IMR-90 (cell line): ENCODE measurements around the gene TARBP2. TPM values are rescaled to one million over a fixed set of nuclear protein-coding genes. Genes with fewer than 3 reads are reported as not detected.
A peak's percentile ranks its signal among the peaks of the same experiment; 100 is the strongest.

ENCODE experiments used
- ATAC-seq: fragments of 200-7000 bp; cut with Tn5 transposase; 2 replicates; pipeline ENCODE4 v1.9.1; 2020; ENCODE audit warnings: low read depth, mild to moderate bottlenecking, moderate library complexity
- BruUV-seq: library from RNA; stranded (reverse); fragments of 400-500 nt; replicated peaks from 2 replicates; lab custom pipeline; 2021; lab: Mats Ljungman, UMichigan
- CTCF ChIA-PET: fragments of 300-600 bp; formaldehyde crosslinking; extraction: SDS; loops from one replicate; lab custom pipeline; 2021; ENCODE audit warnings: antibody characterized with exemption; lab: Yijun Ruan, JAX
- POLR2A ChIA-PET: fragments of 300-600 bp; sonication (Branson Sonifier 250); formaldehyde crosslinking; loops from one replicate; lab custom pipeline; 2022; ENCODE audit warnings: antibody characterized with exemption; ENCODE audit not compliant: unreplicated experiment; lab: Charles Lee
- DNase-seq: peaks from one replicate; pipeline ENCODE4 v3.0.0; 2013
- H2AFZ ChIP-seq: replicated peaks from 2 replicates; pipeline ENCODE3; 2013; ENCODE audit warnings: low read length, mild to moderate bottlenecking; ENCODE audit not compliant: poor library complexity
- H2AK5ac ChIP-seq: 2 replicates; pipeline ENCODE4 v1.6.1; 2013; ENCODE audit warnings: low read depth, low read length, inconsistent platforms
- H2AK9ac ChIP-seq: replicated peaks from 2 replicates; pipeline ENCODE3; 2013; ENCODE audit warnings: mild to moderate bottlenecking, low read depth, low read length, moderate library complexity; ENCODE audit not compliant: poor library complexity
- H2BK120ac ChIP-seq: 2 replicates; pipeline ENCODE4 v1.6.1; 2013; ENCODE audit warnings: low read depth, low read length, inconsistent platforms
- H2BK15ac ChIP-seq: 3 replicates; pipeline ENCODE4 v1.6.1; 2013; ENCODE audit warnings: low read depth, low read length, inconsistent platforms
- H2BK20ac ChIP-seq: 2 replicates; pipeline ENCODE4 v1.6.1; 2013; ENCODE audit warnings: low read depth, mild to moderate bottlenecking, inconsistent platforms, low read length, moderate library complexity
- H2BK5ac ChIP-seq: 2 replicates; pipeline ENCODE4 v1.6.1; 2013; ENCODE audit warnings: mild to moderate bottlenecking, low read depth, low read length, inconsistent platforms; ENCODE audit not compliant: poor library complexity, severe bottlenecking
- H3K14ac ChIP-seq: replicated peaks from 2 replicates; pipeline ENCODE4 v1.6.1; 2013; ENCODE audit warnings: low read depth, low read length, inconsistent platforms
- H3K18ac ChIP-seq: 2 replicates; pipeline ENCODE4 v1.6.1; 2013; ENCODE audit warnings: low read depth, low read length, control low read depth
- H3K23ac ChIP-seq: 2 replicates; pipeline ENCODE4 v1.6.1; 2013; ENCODE audit warnings: low read depth, low read length, inconsistent platforms
- H3K27ac ChIP-seq: 2 replicates; pipeline ENCODE4 v1.5.1; 2013; ENCODE audit warnings: mild to moderate bottlenecking, control low read depth, low read length; ENCODE audit not compliant: insufficient read depth
- H3K27me3 ChIP-seq: 2 replicates; pipeline ENCODE4 v1.6.1; 2013; ENCODE audit warnings: low read length; ENCODE audit not compliant: control insufficient read depth, insufficient read depth
- H3K36me3 ChIP-seq: 2 replicates; pipeline ENCODE4 v1.6.1; 2013; ENCODE audit warnings: low read length, mixed read lengths; ENCODE audit not compliant: control insufficient read depth, insufficient read depth
- H3K4ac ChIP-seq: 2 replicates; pipeline ENCODE4 v1.6.1; 2013; ENCODE audit warnings: low read depth, low read length, inconsistent platforms
- H3K4me1 ChIP-seq: 2 replicates; pipeline ENCODE4 v1.6.1; 2013; ENCODE audit warnings: low read length, mixed read lengths; ENCODE audit not compliant: control insufficient read depth, insufficient read depth
- H3K4me2 ChIP-seq: 2 replicates; pipeline ENCODE4 v1.6.1; 2013; ENCODE audit warnings: low read depth, mild to moderate bottlenecking, control low read depth, low read length, moderate library complexity
- H3K4me3 ChIP-seq: 2 replicates; pipeline ENCODE4 v1.5.1; 2013; ENCODE audit warnings: low read depth, mild to moderate bottlenecking, control low read depth, low read length, moderate library complexity; ENCODE audit not compliant: insufficient read depth
- H3K56ac ChIP-seq: 2 replicates; pipeline ENCODE4 v1.6.1; 2013; ENCODE audit warnings: low read length, inconsistent platforms; ENCODE audit not compliant: insufficient read depth; ENCODE audit errors: extremely low read depth
- H3K79me1 ChIP-seq, 2 experiments: 2 replicates each; pipeline ENCODE4 v1.6.1; 2013; ENCODE audit warnings: low read length in 2 of 2, inconsistent platforms in 1 of 2, low read depth in 1 of 2
- H3K9ac ChIP-seq: 2 replicates; pipeline ENCODE4 v1.6.1; 2013; ENCODE audit warnings: low read depth, low read length, control low read depth
- H3K9me1 ChIP-seq: 2 replicates; pipeline ENCODE4 v1.6.1; 2013; ENCODE audit warnings: low read length, inconsistent platforms; ENCODE audit not compliant: insufficient read depth
- H3K9me3 ChIP-seq: 2 replicates; pipeline ENCODE4 v1.6.1; 2013; ENCODE audit warnings: low read length; ENCODE audit not compliant: control insufficient read depth, insufficient read depth
- H4K20me1 ChIP-seq: 2 replicates; pipeline ENCODE4 v1.6.1; 2013; ENCODE audit warnings: low read length, inconsistent platforms; ENCODE audit not compliant: insufficient read depth
- H4K5ac ChIP-seq: 2 replicates; pipeline ENCODE4 v1.6.1; 2013; ENCODE audit warnings: mild to moderate bottlenecking, low read depth, low read length, control low read depth
- H4K8ac ChIP-seq, 2 experiments: 2 replicates each; pipeline ENCODE4 v1.6.1; 2013; ENCODE audit warnings: low read depth in 2 of 2, low read length in 2 of 2, control low read depth in 1 of 2, inconsistent platforms in 1 of 2
- H4K91ac ChIP-seq: 2 replicates; pipeline ENCODE4 v1.6.1; 2013; ENCODE audit warnings: low read depth, low read length, inconsistent platforms; ENCODE audit not compliant: insufficient read depth
- BHLHE40 ChIP-seq: fragments of 150-350 bp; IDR thresholded peaks from 2 replicates; pipeline ENCODE4 v1.6.1; 2016; ENCODE audit warnings: mild to moderate bottlenecking, low read depth, low read length
- CEBPB ChIP-seq: IDR thresholded peaks from 2 replicates; pipeline ENCODE4 v1.6.1; 2012; ENCODE audit warnings: low read depth, low read length, improper control_type of control experiment
- CHD1 ChIP-seq: IDR thresholded peaks from 2 replicates; pipeline ENCODE4 v1.6.1; 2012; ENCODE audit warnings: low read depth, low read length, improper control_type of control experiment
- FOS ChIP-seq: fragments of 150-350 bp; IDR thresholded peaks from 2 replicates; pipeline ENCODE4 v1.6.1; 2016; ENCODE audit warnings: low read depth, low read length
- MAFK ChIP-seq: IDR thresholded peaks from 2 replicates; pipeline ENCODE4 v1.6.1; 2012; ENCODE audit warnings: low read depth, low read length, improper control_type of control experiment
- MAZ ChIP-seq: IDR thresholded peaks from 2 replicates; pipeline ENCODE4 v1.6.1; 2012; ENCODE audit warnings: low read depth, mild to moderate bottlenecking, low read length, improper control_type of control experiment, moderate library complexity, borderline replicate concordance
- MXI1 ChIP-seq: IDR thresholded peaks from 2 replicates; pipeline ENCODE4 v1.6.1; 2012; ENCODE audit warnings: low read depth, mild to moderate bottlenecking, low read length, moderate library complexity, borderline replicate concordance
- NFE2L2 ChIP-seq: fragments of 150-350 bp; IDR thresholded peaks from 2 replicates; pipeline ENCODE4 v1.6.1; 2016; ENCODE audit warnings: low read depth, mild to moderate bottlenecking, low read length
- POLR2A ChIP-seq: IDR thresholded peaks from 2 replicates; pipeline ENCODE4 v1.6.1; 2012; ENCODE audit warnings: mild to moderate bottlenecking, low read depth, low read length
- RAD21 ChIP-seq: IDR thresholded peaks from 2 replicates; pipeline ENCODE4 v1.6.1; 2012; ENCODE audit warnings: low read length, improper control_type of control experiment
- RCOR1 ChIP-seq: IDR thresholded peaks from 2 replicates; pipeline ENCODE4 v1.6.1; 2012; ENCODE audit warnings: mild to moderate bottlenecking, low read length, improper control_type of control experiment; ENCODE audit not compliant: insufficient replicate concordance
- RFX5 ChIP-seq: IDR thresholded peaks from 2 replicates; pipeline ENCODE4 v1.8.0; 2012; ENCODE audit warnings: low read depth, mild to moderate bottlenecking, low read length, moderate library complexity
- SMC3 ChIP-seq: fragments of 150-350 bp; IDR thresholded peaks from 2 replicates; pipeline ENCODE4 v1.6.1; 2016; ENCODE audit warnings: low read depth, mild to moderate bottlenecking, antibody characterized with exemption, low read length, moderate library complexity
- WGBS, 2 experiments: methylation state at CpG; one replicate each; pipeline versions ENCODE4 v1.1.5 to v1.1.7; 2013; ENCODE audit warnings: missing lambda C conversion rate in 2 of 2; ENCODE audit not compliant: insufficient read length in 1 of 2; ENCODE audit errors: extremely low coverage in 2 of 2; 5-methylcytosine and 5-hydroxymethylcytosine counted together
- dilution Hi-C: fragments of 300-500 bp; cut with HindIII; formaldehyde crosslinking; loops from one replicate; pipeline ENCODE4 v1.14.3; 2018; ENCODE audit warnings: low sequenced_read_pairs; ENCODE audit not compliant: unreplicated experiment
- in situ Hi-C: fragments of 300-500 bp; cut with MboI; formaldehyde crosslinking; loops from 3 replicates; pipeline ENCODE4 v1.14.3; 2019; ENCODE audit warnings: low sequenced_read_pairs, inconsistent platforms, mixed read lengths
- intact Hi-C: fragments of 100-400 bp; cut with micrococcal nuclease; formaldehyde crosslinking; loops from 2 replicates; pipeline ENCODE4 v1.10.0; 2022
- polyA plus RNA-seq, 3 experiments: library from polyadenylated mRNA; depleted of rRNA; stranded (reverse); fragments of >200 nt; gene quantifications; 2 replicates each; pipeline ENCODE4 v1.2.3, GENCODE V29; 2012; ENCODE audit warnings: low replicate concordance in 1 of 3
- total RNA-seq: library from RNA; depleted of rRNA; stranded (reverse); fragments of >200 nt; gene quantifications from 2 replicates; pipeline ENCODE4 v1.2.3, GENCODE V29; 2012
- TF ChIP-seq, protein P1 (sequence below): fragments of 150-350 bp; IDR thresholded peaks from 2 replicates; pipeline ENCODE4 v1.6.1; 2016; ENCODE audit warnings: low read depth, mild to moderate bottlenecking, low read length, moderate library complexity, borderline replicate concordance
- TF ChIP-seq, protein P2 (sequence below): fragments of 150-350 bp; IDR thresholded peaks from 2 replicates; pipeline ENCODE4 v1.6.1; 2017; ENCODE audit warnings: mild to moderate bottlenecking, antibody characterized with exemption, low read length, low read depth
- TF ChIP-seq, protein P3 (sequence below): conservative IDR thresholded peaks from 2 replicates; pipeline ENCODE4 v1.5.1; 2012; ENCODE audit warnings: mild to moderate bottlenecking, low read depth, low read length, improper control_type of control experiment

Gene TARBP2
- total and polyA plus RNA-seq, 2 of the 4 experiments (the other 2 are of a cell fraction), result 27.4 to 46.1 TPM

DNA sequence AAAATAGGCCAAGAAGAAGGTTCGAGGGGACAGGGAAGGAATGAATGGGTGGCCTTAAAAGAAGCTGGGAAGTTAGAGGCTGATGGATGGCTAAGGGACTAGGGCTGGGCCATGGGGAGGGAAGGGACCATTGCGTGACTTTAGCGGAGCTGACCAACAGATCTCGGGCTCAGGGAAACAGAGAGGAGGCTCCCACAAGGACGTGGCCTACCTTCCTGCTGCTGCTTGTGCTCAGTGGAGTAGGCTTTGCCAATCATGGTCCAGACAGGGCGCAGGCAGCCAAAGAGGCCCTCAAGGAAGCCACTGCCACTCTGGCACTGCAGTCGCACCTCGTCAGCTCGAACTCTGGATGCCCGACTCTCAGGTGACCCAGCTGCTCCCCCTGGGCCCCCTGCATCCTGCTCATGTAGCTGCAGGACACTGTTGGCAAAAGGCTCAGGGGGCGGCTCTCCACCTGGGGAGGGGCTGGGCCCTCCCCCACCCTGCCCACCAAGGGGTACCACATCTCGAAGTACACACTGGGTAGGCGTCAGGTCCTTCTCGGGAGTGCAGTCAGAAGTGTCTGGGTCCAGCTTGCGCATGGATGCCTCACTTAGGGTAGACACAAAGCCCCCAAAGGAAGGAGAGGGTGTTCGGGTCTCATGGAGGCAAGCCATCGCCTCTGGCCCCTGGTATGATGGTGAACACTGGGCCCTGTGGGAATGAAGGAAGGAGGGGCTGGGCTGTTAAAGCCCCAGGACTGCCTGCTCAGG, 14.2 kb upstream of the TARBP2 start:
- no peak overlapping the region for H3K9ac ChIP-seq
- no peak overlapping the region for H4K91ac ChIP-seq
- TF ChIP-seq NFE2L2 (no peak), RFX5 (no peak), SMC3 (no peak), MXI1 (no peak), RAD21 (no peak), CEBPB (no peak), MAFK (no peak), POLR2A (no peak), FOS (no peak), RCOR1 (no peak), MAZ (no peak), BHLHE40 (no peak), CHD1 (no peak)
- TF ChIP-seq, protein P1, sequence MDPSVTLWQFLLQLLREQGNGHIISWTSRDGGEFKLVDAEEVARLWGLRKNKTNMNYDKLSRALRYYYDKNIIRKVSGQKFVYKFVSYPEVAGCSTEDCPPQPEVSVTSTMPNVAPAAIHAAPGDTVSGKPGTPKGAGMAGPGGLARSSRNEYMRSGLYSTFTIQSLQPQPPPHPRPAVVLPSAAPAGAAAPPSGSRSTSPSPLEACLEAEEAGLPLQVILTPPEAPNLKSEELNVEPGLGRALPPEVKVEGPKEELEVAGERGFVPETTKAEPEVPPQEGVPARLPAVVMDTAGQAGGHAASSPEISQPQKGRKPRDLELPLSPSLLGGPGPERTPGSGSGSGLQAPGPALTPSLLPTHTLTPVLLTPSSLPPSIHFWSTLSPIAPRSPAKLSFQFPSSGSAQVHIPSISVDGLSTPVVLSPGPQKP, result no peak
- TF ChIP-seq, protein P2, sequence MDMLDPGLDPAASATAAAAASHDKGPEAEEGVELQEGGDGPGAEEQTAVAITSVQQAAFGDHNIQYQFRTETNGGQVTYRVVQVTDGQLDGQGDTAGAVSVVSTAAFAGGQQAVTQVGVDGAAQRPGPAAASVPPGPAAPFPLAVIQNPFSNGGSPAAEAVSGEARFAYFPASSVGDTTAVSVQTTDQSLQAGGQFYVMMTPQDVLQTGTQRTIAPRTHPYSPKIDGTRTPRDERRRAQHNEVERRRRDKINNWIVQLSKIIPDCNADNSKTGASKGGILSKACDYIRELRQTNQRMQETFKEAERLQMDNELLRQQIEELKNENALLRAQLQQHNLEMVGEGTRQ, result no peak
- TF ChIP-seq, protein P3, sequence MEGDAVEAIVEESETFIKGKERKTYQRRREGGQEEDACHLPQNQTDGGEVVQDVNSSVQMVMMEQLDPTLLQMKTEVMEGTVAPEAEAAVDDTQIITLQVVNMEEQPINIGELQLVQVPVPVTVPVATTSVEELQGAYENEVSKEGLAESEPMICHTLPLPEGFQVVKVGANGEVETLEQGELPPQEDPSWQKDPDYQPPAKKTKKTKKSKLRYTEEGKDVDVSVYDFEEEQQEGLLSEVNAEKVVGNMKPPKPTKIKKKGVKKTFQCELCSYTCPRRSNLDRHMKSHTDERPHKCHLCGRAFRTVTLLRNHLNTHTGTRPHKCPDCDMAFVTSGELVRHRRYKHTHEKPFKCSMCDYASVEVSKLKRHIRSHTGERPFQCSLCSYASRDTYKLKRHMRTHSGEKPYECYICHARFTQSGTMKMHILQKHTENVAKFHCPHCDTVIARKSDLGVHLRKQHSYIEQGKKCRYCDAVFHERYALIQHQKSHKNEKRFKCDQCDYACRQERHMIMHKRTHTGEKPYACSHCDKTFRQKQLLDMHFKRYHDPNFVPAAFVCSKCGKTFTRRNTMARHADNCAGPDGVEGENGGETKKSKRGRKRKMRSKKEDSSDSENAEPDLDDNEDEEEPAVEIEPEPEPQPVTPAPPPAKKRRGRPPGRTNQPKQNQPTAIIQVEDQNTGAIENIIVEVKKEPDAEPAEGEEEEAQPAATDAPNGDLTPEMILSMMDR, result no peak
- ChIA-PET POLR2A (no interaction called here), CTCF (no interaction called here)
- no peak overlapping the region for H2AK9ac ChIP-seq
- no peak overlapping the region for H2AFZ ChIP-seq
- no peaks in the 10 kb centered on the region for H3K9me3 ChIP-seq
- H4K20me1 ChIP-seq, result peaks cover 62% of the 10 kb centered on the region
- peaks cover 27 to 76% of the 10 kb centered on the region in 2 experiments for H3K79me1 ChIP-seq
- BruUV-seq, result TSS peak; percentile 8
- H2AK5ac ChIP-seq, result no peak overlapping the region
- WGBS, 2 experiments, result 80% methylated on average over 7 of the region's 17 CpGs; no CpG with 5 or more reads in 1 of the 2 experiments
- no peak overlapping the region for H4K8ac ChIP-seq
- H3K4me2 ChIP-seq, result no peak overlapping the region
- no peak overlapping the region for H3K4me3 ChIP-seq
- no peak overlapping the region for H3K14ac ChIP-seq
- H3K27ac ChIP-seq, result no peak overlapping the region
- no peak overlapping the region for H3K23ac ChIP-seq
- no peaks in the 10 kb centered on the region for H3K27me3 ChIP-seq
- no peak overlapping the region for H2BK15ac ChIP-seq
- DNase-seq (no peak), ATAC-seq (no peak)
- H2BK20ac ChIP-seq, result no peak overlapping the region
- no peak overlapping the region for H4K5ac ChIP-seq
- no peak overlapping the region for H3K4ac ChIP-seq
- no peak overlapping the region for H3K18ac ChIP-seq
- intact Hi-C loops (no loop called here), dilution Hi-C loops (no loop called here), in situ Hi-C loops (no loop called here)
- H3K4me1 ChIP-seq, result no peaks in the 10 kb centered on the region
- H3K9me1 ChIP-seq, result peaks cover 19% of the 10 kb centered on the region; the same call in 1 of the 2 replicates
- H3K36me3 ChIP-seq, result peaks cover 56% of the 10 kb centered on the region
- no peak overlapping the region for H2BK120ac ChIP-seq
- no peak overlapping the region for H2BK5ac ChIP-seq
- H3K56ac ChIP-seq, result no peak overlapping the region
